ENCODE data around the gene PRELID3B. TPM values are rescaled to one million over a fixed set of nuclear protein-coding genes. Genes with fewer than 3 reads are reported as not detected.

Gene PRELID3B
- 44.9 to 45.5 TPM (median 45.2 TPM) in 3 replicates for total RNA-seq

DNA sequence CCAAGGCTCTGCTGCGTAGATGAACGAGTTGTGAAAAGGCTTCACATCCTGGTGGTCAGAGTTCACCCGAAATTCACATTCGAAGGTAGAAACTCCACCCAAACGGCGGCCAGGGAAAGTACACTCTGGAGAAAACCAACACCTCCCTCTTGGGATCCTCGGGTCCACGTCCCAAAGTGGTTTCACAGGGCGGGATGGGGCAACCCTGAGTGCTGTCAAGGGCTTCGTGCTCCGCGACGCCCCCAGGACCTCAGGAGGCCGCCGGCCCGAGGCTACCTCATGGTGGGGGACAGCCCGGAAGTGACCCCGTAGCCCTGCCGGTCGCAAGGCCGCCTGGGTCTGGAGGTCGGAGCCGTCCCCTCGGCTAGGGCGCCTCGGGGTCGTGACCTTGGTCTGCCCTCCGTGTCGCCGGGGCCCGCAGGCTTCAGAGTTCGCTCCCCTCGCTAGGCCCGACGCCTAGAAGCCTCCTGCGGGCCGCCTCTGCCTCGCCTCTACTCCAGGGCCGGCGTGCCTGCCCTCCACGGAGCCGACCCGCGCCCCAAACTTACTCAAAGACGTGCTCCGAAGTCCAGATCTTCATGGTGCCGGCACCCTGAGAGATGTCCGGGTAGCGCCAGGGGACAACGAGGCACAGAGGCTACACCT lies at the start of gene PRELID3B:
PRELID3B (minus strand) TSS at position 636 of the 645 bp plus-strand sequence; CDS start at position 580, 56 bp downstream.
- TF ChIP-seq, protein P1, sequence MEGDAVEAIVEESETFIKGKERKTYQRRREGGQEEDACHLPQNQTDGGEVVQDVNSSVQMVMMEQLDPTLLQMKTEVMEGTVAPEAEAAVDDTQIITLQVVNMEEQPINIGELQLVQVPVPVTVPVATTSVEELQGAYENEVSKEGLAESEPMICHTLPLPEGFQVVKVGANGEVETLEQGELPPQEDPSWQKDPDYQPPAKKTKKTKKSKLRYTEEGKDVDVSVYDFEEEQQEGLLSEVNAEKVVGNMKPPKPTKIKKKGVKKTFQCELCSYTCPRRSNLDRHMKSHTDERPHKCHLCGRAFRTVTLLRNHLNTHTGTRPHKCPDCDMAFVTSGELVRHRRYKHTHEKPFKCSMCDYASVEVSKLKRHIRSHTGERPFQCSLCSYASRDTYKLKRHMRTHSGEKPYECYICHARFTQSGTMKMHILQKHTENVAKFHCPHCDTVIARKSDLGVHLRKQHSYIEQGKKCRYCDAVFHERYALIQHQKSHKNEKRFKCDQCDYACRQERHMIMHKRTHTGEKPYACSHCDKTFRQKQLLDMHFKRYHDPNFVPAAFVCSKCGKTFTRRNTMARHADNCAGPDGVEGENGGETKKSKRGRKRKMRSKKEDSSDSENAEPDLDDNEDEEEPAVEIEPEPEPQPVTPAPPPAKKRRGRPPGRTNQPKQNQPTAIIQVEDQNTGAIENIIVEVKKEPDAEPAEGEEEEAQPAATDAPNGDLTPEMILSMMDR (IDR thresholded peaks at IDR 0.05; ENCODE audit: unreplicated experiment) = no peak
- no peak for DNase-seq (ENCODE audit: low spot score in 2 of 2, unreplicated experiment in 2 of 2)
- no peaks in the 10 kb centered on the region for H3K9me3 Mint-ChIP-seq
- peak within 1 kb of the TSS; percentile 64 for H3K27ac Mint-ChIP-seq
- peaks cover 9% of the 10 kb centered on the region for H3K36me3 Mint-ChIP-seq
- H3K4me1 Mint-ChIP-seq = peaks cover 31% of the 10 kb centered on the region
- H3K27me3 Mint-ChIP-seq (ENCODE audit: low read depth) = no peaks in the 10 kb centered on the region
- H3K4me3 Mint-ChIP-seq = peak within 1 kb of the TSS; percentile 84

DNA sequence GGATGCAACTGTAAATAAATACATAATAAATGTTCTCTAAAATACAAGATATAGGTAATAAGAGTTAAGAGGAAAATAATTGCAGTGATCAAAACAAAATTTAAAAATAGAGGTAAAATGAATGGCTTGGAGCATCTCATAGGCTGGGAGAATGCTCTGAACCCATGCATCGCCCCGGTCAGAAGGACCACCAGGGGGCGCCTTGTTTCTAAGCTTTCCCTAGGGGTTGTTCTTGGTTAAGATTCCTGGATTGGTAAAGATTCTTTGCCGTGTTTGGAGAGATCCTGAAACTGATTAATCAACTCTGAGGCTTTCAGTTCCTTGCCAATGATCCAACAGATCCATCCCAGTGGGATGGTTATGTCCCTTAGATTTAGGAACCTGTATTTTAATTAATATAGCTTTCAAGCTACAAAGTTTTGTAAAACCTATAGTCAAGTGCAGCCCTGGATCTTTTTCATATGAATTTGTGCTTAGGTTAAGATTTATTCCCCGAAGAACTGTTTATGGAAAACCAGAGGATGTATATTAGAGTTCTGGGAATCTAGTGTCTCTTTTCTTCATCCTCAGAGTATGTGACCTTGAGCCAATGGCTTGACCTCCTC lies 45.3 kb upstream of the PRELID3B start:
- H3K27ac Mint-ChIP-seq = no peak overlapping the region

DNA sequence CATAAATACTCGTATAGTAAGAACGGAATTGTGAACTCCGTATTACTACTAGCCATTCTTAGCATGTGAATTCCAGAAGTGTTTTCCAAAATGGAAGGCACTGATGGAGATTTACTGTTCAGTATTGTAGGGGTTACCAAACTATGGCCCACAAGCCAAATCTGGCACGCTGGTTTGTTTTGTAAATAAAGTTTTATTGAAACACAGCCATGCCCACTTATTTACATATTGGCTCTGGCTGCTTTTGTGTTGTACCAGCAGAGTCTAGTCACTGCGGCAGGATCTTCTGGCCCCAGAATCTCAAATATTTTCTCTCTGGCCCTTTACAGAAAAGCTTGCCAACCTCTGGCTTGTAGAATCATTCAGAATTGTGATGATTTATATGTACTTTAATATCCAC lies 44.3 kb upstream of the PRELID3B start:
- no peak overlapping the region for H3K4me3 Mint-ChIP-seq
- H3K4me1 Mint-ChIP-seq = no peaks in the 10 kb centered on the region
- peaks cover 32% of the 10 kb centered on the region for H3K27me3 Mint-ChIP-seq (ENCODE audit: low read depth)
- no peaks in the 10 kb centered on the region for H3K9me3 Mint-ChIP-seq
- H3K27ac Mint-ChIP-seq = no peak overlapping the region
- no peak for DNase-seq (ENCODE audit: low spot score in 2 of 2, unreplicated experiment in 2 of 2)
- no peaks in the 10 kb centered on the region for H3K36me3 Mint-ChIP-seq
- TF ChIP-seq, protein P1 (IDR thresholded peaks at IDR 0.05; ENCODE audit: unreplicated experiment) = no peak

More for the DNA sequence above, 45.3 kb upstream of the PRELID3B start:
- peak; percentile 54 to 86 for DNase-seq (ENCODE audit: low spot score in 2 of 2, unreplicated experiment in 2 of 2)
- TF ChIP-seq, protein P1 (IDR thresholded peaks at IDR 0.05; ENCODE audit: unreplicated experiment) = peak; percentile 93
- Mint-ChIP-seq H3K9me3 (no peaks in the 10 kb centered on the region), H3K4me1 (no peaks in the 10 kb centered on the region), H3K36me3 (no peaks in the 10 kb centered on the region), H3K4me3 (no peak overlapping the region), H3K27me3 (ENCODE audit: low read depth) (peaks cover 40% of the 10 kb centered on the region)

DNA sequence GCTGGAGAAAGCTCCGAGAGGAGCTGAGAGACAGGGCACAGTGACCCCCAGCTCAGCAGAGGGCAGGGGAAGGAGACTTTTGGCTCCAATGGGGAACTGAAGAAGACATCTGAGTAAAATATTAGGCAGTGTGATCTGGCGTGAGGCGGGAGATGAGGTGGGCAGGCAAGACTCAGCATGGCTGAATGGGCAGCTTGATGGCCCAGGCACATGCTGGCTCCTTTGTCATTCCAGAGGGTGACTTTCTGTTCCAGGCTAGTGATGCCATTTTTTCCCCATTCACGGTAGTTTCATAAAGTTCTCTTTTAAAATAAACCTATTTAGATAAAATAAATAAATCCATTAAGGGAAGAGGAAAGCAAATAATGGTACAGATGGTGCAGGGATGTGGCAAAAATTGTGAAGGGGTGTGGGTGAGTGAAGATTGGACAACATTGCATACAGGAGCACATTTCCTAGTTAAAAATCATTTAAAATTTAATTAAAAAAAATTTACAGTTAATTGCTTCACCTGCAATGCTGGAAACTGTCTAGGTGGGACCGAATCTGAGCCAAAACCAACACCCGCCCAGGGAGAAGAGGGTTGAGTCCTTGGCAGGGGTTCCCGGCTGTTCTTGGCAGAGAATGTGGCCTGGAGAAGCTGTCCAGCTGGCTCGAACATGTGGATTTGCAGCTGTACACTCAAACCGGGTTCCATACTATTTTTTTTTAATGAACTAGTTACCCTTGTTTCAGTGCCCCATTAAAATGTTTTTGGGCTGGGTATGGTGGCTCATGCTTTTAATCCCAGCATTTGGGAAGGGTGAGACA lies 41.7 kb upstream of the PRELID3B start:
- TF ChIP-seq, protein P1 (IDR thresholded peaks at IDR 0.05; ENCODE audit: unreplicated experiment) = no peak
- Mint-ChIP-seq H3K9me3 (no peaks in the 10 kb centered on the region), H3K27ac (no peak overlapping the region), H3K4me1 (no peaks in the 10 kb centered on the region), H3K27me3 (ENCODE audit: low read depth) (peaks cover 20% of the 10 kb centered on the region), H3K36me3 (no peaks in the 10 kb centered on the region), H3K4me3 (no peak overlapping the region)
- no peak for DNase-seq (ENCODE audit: low spot score in 2 of 2, unreplicated experiment in 2 of 2)

DNA sequence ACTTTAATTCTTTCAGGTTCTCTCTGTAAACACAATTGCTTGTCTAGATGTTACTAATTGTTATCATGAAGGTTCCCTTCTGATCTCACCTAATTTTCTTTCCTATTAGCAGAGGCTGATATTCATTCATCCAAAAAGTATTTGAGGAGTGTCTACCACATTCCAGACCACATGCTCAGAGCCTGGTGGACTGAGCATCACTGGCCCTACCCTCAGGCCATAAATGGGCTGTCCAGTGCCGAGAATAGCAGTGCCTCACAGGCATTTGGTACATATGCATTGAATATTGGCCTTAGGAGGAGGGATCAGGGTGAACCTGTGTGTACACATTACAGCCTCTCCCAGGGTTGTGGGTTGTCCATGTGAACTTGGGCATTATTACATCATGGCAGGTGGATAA lies 40.4 kb upstream of the PRELID3B start:
- no peaks in the 10 kb centered on the region for H3K4me1 Mint-ChIP-seq
- no peak overlapping the region for H3K27ac Mint-ChIP-seq
- no peak for DNase-seq (ENCODE audit: low spot score in 2 of 2, unreplicated experiment in 2 of 2)
- no peak overlapping the region for H3K4me3 Mint-ChIP-seq
- H3K27me3 Mint-ChIP-seq (ENCODE audit: low read depth) = peaks cover 26% of the 10 kb centered on the region
- TF ChIP-seq, protein P1 (IDR thresholded peaks at IDR 0.05; ENCODE audit: unreplicated experiment) = no peak
- no peaks in the 10 kb centered on the region for H3K36me3 Mint-ChIP-seq
- H3K9me3 Mint-ChIP-seq = no peaks in the 10 kb centered on the region
